MM.1S (cell line): ENCODE data around the gene DDOST.

Experiments used
- EZH2 ChIP-seq: fragments of 300-600 bp; sonication (generic); optimal IDR thresholded peaks from 2 replicates; pipeline ENCODE3; 2017; ENCODE audit warnings: low read depth, mild to moderate bottlenecking, antibody characterized with exemption, low read length, mixed read lengths
- TF ChIP-seq, protein P1 (sequence below): fragments of 300-600 bp; sonication (generic); IDR thresholded peaks from 2 replicates; pipeline ENCODE4 v1.5.1; 2016; ENCODE audit warnings: antibody characterized with exemption, low read length, mixed read lengths

GRCh38 chr1:20618550-20618949, 42.6 kb downstream of the DDOST start:
- TF ChIP-seq, protein P1, sequence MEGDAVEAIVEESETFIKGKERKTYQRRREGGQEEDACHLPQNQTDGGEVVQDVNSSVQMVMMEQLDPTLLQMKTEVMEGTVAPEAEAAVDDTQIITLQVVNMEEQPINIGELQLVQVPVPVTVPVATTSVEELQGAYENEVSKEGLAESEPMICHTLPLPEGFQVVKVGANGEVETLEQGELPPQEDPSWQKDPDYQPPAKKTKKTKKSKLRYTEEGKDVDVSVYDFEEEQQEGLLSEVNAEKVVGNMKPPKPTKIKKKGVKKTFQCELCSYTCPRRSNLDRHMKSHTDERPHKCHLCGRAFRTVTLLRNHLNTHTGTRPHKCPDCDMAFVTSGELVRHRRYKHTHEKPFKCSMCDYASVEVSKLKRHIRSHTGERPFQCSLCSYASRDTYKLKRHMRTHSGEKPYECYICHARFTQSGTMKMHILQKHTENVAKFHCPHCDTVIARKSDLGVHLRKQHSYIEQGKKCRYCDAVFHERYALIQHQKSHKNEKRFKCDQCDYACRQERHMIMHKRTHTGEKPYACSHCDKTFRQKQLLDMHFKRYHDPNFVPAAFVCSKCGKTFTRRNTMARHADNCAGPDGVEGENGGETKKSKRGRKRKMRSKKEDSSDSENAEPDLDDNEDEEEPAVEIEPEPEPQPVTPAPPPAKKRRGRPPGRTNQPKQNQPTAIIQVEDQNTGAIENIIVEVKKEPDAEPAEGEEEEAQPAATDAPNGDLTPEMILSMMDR: no peak
- TF ChIP-seq EZH2: no peak
